NCI-H526 treated with DMSO at 0.1 percent for 48 hours (cell line): ENCODE measurements around the gene PRSS16.
"Not testable (repeated sequence)": the region's sequence is repeated elsewhere in the genome, so short reads cannot be mapped to it uniquely, and the experiment has no call there.

Source experiments
- DNase-seq: peaks from one replicate; lab custom pipeline; 2025; lab: John Stamatoyannopoulos, UW

Gene PRSS16

DNA sequence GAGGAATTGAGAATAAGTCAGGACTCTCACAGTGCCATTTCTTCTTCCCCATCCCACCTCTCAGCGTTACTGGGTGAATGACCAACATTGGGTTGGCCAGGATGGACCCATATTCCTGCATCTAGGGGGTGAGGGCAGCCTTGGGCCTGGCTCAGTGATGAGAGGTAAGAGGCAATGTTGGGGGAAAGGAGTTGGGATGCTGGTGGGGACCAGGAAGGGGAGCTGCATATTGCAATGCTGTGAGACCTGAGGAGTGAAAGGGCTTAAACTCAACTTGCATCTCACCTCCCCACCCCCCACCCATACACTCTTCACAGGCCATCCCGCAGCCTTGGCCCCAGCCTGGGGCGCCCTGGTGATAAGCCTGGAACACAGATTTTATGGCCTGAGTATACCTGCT lies 1.3 kb downstream of the PRSS16 start:
- DNase-seq, result no peak

DNA sequence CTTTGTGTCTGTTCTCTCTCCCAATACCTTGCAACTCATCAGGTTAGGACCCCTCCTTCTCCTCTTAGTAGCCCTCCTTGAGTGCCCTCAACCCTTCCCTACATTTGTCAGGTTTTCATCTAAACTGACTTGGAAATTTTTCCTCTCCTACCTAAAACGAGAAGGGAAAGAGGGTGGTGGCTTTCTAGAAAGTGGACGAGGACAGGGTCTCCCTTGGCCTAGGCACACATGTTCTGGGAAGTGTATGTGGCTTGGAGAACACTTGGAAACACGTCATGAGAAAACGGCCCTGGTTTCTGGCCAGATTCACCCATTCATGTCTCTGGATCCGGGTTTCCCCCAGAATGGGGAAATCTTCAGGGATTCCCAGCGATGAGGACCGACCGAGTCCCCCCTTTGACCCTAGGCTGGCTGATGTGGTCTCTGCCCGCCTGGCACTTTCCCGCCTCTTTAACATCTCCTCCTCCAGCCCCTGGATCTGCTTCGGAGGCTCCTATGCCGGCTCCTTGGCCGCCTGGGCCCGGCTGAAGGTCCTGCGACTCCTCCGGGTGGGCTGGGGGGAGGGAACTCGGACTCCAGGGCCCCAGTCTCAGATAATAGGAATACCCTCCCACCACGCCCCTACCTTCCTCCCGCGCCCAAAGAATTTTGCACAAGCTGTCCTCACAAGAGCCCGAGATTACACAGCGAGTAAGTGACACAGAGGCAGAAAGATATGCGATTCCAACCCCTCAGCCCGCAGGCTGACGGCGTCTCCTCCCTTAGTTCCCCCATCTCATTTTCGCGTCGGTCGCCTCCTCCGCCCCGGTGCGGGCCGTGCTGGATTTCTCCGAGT lies 3.0 kb downstream of the PRSS16 start:
- DNase-seq, result no peak

DNA sequence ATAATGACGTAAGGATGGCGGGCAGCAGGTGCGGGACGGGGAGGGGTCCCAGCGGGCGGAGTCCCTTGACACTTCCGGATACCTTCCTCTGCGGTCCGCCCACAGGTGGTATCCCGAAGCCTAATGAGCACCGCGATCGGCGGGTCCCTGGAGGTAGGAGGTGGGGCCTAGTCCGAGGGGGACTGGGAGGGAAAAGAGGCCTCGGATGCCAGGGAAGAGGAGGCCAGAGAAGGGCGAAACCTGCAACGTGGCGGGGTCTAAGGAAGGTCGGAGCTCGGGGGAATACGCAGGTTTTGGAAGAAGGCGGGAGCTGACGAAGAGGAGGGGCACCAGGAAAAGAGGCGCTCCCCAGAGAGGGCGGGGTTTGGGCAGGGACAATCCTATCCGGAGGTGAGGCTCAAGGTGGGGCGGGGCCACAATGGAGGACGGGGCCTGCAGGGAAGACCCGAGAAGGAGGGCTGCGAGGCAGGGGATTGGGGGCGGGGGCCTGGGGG lies 3.7 kb downstream of the PRSS16 start:
- DNase-seq, result peak; percentile 29

DNA sequence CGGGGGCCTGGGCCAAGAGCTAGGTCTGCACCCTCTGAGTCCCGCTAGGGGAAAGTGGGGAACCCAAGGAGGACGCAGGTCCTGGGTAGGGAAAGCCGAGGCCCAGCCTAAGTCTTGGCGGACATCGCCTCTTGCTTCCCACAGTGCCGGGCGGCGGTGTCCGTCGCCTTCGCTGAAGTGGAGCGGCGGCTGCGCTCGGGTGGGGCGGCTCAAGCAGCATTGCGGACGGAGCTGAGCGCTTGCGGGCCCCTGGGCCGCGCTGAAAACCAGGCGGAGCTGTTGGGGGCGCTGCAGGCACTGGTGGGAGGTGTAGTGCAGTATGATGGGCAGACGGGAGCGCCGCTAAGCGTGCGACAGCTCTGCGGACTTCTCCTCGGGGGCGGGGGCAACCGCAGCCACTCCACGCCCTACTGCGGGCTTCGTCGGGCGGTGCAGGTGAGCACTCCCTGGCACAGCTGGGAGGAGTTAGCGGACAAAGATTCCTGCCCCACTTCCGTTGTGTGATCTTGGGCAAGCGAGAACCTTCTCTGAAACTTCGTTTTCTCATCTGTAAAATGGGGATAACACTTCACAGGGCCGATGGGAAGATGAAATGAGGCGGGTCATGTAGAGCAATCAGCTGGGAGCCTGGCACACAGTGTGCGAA lies 4.2 kb downstream of the PRSS16 start:
- DNase-seq, result peak; percentile 45

DNA sequence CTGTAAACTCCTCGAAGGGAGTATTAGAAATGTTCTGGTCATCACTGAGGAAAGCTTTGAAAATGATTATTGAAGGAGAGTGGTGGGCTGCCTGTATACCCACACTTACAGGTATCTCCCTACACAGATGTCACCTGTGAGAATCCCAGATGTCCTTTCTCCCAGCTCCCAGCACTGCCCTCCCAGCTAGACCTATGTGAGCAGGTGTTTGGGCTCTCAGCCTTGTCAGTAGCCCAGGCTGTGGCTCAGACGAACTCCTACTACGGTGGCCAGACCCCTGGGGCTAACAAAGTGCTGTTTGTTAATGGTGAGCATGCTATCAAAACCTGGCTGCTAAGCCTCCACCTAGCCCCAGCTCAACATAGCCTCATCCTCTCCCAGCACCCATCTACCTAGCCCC lies 7.1 kb downstream of the PRSS16 start:
- DNase-seq, result no peak

DNA sequence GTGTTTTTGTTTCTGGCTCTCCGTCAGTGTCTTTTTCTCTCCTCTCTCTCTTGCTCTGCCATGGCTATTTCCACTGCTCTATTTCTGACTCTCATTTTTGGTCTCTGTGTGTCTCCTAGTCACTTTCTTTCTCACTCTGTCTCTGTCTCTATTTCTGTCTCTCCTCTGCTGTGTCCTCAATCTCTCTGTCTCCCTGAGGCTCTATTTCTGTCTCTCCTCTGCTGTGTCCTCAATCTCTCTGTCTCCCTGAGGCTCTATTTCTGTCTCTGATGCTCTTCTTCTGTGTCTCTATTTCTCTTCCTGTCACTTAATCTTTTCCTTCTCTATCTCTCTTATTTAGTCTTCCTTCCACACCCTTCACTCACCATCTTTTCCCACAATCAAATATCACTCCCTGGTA lies 8.4 kb downstream of the PRSS16 start:
- DNase-seq, result no peak

DNA sequence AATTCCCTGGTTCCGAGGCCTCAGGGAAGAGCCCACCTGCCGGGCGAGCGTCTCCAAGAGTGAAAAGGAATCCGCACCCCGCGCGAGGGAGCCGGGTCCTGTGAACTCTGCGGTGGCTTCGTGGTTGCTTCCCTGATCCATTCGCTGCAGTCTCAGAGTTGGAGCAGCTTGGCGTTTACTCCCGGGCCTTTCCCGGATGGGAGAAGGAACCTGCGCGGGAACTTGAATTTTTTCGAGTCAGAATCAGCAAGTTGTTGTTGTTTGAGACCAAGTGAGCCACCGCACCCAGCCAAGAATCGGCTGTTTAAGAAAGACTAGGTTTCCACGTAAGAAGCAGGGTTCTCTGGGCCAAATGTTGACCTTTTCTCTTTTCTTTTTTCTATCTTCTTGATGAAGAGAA lies 12.9 kb downstream of the PRSS16 start:
- no peak for DNase-seq

DNA sequence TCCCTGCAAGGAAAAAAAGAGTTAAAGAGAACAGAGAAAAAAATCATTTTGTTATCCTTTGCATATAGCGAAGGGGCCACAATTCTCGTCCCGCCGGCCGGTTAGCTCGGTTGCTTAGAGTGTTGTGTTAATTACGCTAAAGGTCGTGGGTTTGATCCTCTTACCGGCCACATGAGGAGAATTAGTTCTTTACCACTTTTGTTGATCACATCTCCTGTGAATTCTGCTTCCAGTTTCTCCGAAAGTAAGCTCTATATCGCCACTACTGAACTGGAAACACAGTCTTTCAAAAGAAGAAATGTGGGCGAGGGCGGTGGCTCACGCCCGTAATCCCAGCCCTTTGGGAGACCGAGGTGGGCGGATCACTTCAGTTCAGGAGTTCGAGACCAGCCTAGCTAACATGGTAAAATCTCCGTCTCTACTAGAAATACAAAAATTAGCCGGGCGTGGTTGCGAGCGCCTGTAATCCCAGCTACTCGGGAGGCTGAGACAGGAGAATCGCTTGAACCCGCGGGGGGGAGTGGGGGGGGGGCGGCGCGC lies 13.4 kb downstream of the PRSS16 start:
- no peak for DNase-seq

DNA sequence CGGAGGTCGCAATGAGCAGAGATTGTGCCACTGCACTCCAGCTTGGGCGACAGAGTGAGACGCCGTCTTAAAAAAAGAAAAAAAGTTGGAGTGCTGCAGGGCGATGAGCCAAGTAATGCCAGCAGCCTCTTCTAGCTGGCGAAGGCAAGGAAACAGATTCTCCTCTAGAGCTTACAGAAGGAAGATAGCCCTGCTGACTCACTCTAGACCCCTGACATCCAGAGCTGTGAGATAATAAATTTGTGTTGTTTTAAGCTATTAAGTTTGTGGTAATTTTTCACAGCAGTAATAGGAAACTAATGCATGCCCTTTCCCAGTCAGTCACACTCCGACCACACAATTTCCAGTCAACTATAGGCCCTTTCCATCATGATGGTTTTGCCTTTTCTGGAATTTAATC lies 16.4 kb downstream of the PRSS16 start:
- DNase-seq, result no peak

DNA sequence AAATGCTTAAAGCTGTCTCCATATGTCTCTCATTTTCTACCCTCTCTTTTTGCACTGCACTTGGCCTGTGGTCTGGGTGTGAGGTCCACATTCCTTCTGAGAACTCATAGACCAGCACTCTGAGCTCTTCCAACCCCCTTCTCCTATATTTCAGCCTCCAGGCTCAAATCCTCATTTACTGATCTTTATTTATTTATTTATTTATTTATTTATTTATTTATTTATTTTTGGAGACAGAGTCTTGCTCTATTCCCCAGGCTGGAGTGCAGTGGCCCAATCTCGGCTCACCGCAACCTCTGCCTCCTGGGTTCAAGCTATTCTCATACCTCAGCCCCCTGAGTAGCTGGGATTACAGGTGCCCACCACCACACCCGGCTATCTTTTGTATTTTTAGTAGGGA lies 19.5 kb downstream of the PRSS16 start:
- not testable (repeated sequence) for DNase-seq

DNA sequence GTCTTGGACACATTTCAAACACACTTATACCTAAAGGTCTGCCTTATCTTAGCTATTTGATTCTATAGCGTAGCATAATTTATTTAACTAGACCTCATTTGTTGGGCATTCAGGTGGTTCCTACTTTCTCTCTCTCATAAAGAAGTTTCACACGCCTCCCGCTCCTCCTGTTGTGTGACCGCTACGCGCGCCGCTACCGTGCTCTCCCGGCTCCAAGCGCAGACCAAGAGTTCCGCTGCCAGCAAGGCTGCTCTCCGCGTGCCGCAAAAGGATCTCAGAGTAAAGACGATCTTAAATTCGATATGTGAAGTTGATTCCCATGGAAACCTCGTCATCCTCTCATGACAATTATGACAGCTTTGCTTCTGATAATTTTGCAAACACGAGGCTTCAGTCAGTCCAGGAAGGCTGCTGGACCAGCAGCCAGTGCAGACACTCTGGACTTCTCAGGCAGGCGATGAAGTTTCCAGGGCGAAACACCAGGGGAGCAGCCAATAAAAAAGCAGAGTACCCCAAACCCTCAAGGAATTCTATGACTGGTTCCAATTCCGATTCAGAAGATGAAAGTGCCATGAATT lies 20.4 kb downstream of the PRSS16 start:
- DNase-seq, result no peak

DNA sequence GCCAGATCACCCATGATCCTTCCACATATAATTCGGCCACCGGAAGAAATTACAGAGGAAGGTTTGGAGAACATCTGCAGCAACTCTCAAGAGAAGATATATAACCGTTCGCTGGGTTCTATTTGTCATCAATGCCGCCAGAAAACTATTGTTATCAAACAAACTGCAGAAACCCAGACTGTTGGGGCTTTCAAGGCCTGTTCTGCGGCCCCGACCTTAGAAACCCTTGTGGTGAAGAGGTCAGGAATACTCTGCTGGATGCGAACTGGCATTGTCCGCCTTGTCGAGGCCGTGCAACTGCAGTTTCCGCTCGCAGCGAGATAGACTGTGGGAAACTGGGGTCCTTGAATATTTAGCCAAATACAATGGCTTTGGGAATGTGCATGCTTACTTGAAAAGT lies 21.3 kb downstream of the PRSS16 start:
- DNase-seq, result no peak

DNA sequence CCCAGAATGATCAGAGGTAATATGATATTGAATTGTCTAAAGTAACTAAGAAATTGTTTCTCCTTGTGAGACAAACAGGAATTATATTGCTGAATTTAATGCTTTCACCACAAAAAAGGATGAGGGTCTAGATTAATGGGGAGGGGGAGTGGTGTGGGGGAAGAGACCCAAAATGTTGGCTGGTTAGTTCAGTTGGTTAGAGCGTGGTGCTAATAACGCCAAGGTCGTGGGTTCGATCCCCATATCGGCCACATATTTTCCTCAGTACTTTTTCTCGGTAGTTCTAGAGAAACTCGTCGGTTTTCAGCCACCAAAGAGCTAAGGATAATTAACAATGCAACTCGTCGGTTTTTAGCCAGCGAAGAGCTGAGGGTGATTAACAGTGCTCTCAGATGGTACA lies 26.3 kb downstream of the PRSS16 start:
- no peak for DNase-seq

DNA sequence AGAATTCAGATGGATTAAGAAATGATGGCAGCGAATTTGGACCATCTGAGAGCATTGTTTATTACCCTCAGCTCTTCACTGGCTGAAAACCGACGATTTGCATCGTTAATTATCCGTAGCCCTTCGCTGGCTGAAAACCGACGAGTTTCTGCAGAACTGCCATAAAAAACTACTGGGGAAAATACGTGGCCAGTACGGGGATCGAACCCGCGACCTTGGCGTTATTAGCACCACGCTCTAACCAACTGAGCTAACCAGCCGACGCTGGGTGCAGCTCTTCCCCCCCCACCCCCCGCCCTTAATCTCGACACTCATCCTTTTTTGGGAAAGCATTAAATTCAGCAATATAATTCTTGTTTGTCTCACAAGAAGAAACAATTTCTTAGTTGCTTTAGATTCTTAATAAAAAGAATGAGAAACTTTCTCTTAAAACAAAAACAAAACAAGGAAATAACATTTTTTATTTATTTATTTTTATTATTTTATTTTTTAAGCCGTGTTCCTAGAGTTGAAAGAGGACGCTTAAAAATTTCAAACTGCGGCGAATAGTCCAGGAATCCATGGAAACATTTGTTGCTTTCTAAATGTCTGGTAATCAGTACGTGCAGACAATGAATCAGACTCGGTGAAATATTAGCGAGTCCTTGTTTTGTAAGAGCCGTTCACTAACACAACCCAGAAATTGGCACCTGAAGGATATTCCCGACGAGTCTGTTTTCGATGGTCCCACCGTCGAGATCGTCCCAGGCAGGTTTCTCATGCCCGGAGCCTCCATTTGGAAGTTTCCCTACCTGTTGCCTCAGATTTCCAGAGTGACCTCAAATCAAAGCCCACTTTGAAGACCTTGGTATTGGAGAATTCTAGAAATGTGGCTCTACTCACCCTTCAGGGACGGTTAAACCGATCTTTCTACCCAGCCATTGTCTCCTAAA lies 27.8 kb downstream of the PRSS16 start:
- no peak for DNase-seq

DNA sequence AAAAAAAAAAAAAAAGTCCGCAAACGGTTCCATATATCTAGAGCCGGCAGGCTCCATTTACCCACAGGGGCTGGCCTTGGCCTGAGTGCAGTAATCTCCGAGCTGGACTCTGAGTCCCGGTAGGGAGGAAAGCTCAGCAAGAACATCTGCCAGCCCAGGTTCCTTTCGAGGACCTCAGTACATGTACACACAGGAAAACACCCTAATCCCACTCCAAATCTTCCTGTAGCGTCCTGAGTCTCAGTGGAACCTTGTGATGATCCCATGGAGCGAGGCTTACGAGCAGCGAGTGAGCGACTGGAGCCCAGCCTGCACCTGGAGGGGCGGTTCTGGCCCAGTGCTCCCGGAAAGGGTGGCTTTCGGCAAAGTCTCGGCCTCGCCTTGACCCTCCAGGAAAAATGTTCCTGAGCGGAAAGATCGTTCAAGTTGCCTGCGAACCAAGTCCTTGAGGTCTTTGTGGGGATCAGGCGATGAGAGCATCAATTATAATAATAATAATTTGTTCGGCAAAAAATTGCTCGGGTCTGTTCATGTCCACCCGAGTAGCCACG lies 32.1 kb downstream of the PRSS16 start:
- DNase-seq, result no peak

DNA sequence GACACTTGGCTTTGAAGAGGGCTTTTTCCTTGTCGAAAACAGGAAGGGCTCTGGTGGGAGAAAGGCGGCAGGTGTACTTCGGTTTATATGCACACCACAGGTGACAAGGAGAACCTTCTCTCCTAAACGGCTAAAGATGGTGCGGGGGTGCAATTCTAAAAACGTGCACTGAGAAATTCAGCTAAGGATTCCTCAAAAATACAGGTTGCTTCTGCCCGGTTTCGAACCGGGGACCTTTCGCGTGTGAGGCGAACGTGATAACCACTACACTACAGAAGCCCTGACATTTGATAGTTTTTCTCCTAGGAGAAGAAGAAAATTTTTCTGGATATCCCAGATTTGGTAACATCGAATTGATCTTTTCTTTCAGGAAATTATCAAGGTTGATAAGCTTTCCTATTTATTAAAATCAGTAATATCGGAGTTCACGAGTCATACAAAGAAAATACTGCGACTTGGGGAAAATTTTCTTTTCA lies 32.6 kb downstream of the PRSS16 start:
- DNase-seq, result no peak

DNA sequence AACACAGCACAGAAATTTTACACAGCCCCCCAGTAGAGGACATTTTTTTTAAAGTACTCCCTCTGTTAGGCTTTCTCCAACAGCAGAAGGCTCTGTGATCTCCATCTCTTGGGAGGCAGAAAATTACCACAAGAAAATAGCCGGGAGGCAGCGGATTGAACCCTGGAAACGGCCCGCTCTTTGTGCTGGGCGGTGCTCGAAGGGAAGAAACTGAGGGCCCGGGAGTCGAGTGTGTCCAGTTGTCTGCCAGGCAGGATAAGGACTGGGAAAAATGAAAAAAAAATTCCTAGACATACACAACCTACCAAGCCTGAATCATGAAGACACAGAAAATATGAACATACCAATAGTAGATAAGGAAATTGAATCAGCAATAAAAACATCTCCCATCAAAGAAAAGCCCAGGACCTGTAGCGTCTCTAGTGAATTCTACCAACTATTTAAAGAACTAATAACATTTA lies 33.1 kb downstream of the PRSS16 start:
- DNase-seq, result no peak

DNA sequence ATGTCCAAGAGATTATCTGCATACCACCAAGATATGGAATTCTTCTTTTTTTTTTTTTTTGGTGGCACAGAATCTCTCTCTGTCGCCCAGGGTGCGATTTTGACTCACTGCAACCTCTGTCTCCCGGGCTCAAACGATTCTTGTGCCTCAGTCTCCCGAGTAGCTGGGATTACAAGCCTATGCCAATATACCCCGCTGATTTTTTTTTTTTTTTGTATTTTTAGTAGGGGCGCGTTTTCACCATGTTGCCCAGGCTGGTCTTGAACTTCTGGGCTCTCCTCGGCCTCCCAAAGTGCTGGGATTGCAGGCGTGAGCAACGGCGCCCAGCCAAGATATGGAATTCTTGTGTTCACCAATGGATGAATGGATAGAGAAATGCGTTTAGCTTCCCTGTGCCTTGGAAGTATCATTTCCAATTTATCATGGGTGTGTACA lies 33.6 kb downstream of the PRSS16 start:
- no peak for DNase-seq

DNA sequence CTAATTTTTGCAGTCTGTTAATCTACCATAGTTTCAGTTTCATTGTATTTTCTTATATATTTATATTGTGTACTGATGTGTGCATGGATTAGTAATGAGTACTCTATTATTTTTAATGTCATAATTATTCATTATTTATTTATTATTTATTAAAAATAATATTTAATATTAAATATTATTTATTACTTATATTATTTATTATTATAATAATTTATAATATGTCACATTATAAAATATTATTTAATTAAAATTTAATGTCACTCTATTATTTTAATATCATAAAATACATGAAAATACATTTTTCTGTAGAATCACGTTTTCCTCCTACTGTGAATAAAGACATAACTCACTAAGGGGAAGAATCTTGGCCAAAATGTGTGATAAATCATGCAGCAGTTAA lies 34.1 kb downstream of the PRSS16 start:
- DNase-seq, result no peak

DNA sequence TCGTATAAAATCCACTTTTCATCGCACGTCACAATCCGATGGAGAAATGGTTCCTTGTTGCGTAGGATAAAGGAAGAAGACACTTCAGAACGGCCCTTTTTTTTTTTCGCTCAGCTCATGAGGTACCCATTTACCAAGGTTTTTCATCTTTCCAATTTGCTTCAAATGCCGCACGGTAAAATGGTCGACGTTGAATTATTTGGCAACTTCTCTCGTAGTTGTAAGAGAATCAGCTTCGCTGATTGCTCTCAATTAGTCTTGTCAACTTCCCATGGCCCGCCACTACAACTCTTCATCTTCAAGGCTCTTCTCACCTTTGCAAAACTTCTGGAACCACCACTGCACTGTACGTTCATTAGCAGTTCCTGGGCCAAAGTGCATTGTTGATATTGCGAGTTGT lies 35.8 kb downstream of the PRSS16 start:
- no peak for DNase-seq

DNA sequence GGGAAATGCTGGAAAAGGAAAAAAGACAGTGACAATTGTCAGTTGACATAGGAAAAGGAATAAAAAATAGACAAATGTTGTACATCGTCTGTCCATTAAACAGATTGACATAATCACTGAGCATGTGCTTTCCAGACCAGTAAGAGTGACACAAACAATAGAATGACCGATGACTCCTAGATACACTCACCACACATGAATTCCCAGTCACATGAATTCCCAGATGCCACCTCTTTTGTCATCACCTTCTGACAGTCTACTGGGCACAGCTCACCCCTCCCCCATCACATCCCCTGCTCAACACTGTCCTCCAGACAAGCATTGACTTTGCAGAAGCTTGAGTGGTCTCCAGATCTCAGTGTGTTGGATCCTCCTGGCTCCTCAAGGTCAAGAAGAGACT lies 38.6 kb downstream of the PRSS16 start:
- DNase-seq, result no peak
